Stimulated activated CD4-positive, alpha-beta T cell treated with anti-CD3 and anti-CD28 coated beads, Interleukin-2, amount 100 ng/mL, for 48 hours (primary cell): Measurements from ENCODE around the gene NOL12.
"Not testable (repeated sequence)": the region's sequence is repeated elsewhere in the genome, so short reads cannot be mapped to it uniquely, and the experiment has no call there.

Experiments used
- DNase-seq, 2 donors: peaks; one replicate each; pipeline ENCODE4 v3.0.0-alpha.2; 2020

Gene NOL12

DNA sequence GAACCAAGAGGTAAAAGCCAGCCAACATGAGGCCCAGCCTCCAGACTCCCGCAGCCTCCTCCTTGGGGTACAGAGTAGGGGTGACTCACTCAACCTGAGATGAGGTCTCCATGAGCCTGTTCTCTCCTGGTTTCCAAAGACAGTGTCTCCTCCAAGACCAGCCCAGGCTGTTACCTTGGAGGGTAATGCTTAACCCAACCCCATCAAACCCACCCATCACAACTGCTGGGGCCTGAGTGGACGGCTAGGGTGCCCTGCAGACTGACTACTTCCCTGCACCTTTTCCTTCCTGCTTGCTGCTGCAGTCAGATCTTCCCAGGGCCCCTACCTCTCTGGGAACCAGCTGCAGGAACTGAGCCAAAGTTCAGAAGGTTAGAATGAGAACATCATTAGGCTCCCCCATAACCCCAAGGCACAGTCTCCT, 5.1 kb upstream of the NOL12 start:
- no peak for DNase-seq

DNA sequence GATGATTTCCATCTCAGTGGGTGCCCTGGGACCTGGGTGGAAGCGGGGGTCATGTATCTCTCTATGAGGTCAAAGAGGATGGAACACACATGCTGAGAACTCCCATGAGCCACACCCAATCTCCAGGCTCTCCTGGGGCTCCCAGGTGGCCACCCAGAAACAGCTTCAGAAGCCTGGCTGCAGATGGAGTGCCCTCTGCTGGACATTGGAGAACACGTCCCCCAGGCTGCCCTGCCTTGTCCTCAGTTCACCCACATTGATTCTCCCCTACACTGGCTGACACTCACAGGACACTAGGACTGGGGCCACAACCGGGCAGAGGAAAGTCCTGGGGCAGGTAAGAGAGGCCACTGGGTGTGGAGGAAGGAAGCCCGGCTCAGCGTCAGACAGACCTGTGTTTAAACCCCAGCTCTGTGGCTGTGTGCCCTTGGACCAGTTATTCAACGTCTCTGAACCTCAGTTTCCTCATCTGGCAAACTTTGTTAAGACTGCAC, 4.5 kb upstream of the NOL12 start:
- DNase-seq = peak; percentile 70 to 78

DNA sequence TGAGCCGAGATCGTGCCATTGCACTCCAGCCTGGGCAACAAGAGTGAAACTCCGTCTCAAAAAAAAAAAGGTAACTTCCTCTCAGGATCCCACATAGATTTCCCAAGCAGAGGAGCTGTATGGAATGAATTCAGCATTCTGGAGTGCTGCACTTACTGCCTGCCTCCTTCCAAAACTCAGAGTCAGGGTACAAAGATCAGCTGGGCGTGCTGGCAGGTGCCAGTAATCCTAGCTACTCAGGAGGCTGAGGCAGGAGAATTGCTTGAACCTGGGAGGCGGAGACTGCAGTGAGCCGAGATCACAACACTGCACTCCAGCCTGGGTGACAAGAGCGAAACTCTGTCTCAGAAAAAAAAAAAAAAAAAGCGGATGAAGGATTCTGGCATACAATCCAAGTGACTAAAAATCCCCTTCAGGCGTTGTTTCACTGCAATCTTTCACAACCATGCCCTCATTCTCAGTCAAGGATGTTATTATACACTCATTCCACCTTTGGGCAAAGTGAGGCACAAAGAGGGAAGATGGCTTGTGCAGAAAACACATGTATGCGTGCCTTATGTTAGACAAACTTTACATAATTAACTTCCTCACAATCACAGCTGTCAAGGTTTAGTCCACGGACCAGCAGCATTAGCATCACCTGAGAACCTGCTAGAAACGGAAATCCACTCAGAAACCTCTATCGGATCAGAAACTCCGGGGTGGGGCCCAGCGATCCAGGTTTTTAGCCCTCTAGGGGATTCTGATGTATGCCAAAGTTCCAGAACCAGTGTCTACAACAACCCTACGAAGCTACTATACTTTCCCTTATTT, 1.1 kb upstream of the NOL12 start:
- DNase-seq = no peak

DNA sequence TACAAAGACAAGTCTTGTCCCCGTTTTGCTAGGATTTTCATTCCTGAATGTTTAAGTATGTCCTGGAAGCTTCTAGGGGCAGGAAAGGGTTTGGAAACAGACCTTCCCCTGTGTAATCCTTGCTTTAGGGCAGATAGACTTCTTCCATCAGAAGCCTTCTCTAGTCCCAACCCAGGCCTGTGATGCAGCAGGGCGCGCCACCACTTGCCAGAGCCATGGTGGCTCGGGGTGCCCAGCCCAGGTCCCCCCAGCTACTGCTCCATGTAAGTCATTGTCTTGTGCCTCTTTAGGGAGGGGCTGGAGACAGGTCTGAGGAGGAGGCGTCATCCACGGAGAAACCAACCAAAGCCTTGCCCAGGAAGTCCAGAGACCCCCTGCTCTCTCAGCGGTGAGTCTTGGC, 4.3 kb downstream of the NOL12 start:
- no peak for DNase-seq

DNA sequence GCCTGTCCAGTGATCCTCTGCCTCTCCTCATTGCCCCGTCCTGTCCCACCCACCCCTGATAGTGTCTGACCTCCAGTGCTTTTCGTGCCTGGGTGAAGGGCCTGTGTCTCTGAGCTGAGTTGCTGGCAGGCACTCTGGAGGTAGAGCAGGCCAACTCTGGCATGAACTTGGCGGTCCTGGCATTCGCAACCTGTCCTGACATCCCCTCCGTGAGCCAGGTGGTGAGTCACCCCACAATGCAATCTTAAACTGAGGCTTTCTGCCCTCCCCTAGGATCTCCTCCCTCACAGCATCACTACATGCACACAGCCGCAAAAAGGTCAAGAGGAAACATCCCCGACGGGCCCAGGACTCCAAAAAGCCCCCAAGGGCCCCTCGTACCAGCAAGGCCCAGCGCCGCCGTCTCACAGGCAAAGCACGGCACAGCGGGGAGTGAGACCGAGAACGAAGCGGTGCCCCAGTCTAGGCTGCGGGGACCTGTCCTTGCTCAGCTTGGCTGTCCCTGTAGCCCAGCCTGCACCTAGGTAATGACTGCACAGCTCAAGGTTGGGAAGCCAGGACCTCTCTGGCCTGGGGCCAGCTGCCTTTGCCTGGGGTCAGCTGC, 4.9 kb downstream of the NOL12 start:
- no peak for DNase-seq

DNA sequence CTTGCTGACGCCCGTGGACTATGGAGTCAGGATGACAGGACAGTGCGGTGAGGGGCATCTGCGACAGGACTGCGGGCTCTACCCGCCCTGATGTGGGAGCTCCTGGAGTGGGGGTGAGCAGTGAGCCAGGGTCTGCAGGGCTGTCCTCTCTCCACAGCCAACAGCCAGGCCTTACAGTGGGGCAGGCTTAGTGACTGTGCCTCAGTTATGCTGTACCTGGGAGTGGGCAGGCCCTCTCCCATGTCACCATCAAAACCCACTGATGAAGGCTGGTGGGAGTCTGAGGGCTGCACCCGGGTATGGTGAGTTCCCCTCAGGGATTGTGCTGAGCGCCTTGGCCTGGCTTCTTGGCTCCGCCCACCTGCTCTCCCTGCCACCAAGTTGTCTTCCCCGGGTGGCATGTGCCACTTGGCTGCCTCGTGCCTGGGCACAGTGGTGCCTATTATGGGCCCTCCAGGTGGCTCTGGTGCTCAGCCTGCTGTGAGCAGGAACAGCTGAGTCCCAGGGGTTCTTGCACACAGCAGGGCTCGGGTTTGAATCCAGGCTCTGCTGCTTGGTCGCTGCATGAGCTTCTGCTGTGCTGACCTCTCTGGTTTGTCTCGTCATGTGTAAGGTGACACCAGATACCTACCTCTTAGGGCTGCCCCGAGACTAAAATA, 6.6 kb downstream of the NOL12 start:
- no peak for DNase-seq

DNA sequence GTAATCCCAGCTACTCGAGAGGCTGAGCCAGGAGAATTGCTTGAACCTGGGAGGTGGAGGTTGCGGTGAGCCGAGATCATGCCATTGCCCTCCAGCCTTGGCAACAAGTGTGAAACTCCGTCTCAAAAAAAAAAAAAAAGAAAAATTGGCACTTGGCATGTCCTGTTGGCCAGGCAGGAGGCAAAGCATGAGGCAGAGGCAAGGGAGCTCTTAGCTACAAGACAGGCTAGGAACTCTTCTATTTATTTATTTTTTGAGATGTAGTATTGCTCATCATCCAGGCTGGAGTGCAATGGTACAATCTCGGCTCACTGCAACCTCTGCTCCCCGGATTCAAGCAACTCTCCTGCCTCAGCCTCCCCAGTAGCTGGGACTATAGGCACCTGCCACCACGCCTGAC, 8.0 kb downstream of the NOL12 start:
- not testable (repeated sequence) for DNase-seq

DNA sequence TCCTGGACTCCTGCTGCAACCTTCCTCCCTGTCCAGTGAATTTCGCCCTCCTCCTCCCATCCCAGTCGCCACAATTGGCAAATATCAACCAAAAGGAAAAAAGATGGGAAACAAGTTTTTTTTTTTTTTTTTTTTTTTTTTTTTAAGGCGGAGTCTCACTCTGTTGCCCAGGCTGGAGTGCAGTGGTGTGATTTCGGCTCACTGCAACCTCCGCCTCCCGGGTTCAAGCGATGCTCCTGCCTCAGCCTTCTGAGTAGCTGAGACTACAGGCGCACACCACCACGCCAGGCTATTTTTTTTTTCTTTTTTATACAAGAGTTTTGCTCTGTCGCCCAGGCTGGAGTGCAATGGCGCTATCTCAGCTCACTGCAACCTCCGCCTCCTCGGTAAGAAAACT, 10.1 kb downstream of the NOL12 start:
- not testable (repeated sequence) for DNase-seq

DNA sequence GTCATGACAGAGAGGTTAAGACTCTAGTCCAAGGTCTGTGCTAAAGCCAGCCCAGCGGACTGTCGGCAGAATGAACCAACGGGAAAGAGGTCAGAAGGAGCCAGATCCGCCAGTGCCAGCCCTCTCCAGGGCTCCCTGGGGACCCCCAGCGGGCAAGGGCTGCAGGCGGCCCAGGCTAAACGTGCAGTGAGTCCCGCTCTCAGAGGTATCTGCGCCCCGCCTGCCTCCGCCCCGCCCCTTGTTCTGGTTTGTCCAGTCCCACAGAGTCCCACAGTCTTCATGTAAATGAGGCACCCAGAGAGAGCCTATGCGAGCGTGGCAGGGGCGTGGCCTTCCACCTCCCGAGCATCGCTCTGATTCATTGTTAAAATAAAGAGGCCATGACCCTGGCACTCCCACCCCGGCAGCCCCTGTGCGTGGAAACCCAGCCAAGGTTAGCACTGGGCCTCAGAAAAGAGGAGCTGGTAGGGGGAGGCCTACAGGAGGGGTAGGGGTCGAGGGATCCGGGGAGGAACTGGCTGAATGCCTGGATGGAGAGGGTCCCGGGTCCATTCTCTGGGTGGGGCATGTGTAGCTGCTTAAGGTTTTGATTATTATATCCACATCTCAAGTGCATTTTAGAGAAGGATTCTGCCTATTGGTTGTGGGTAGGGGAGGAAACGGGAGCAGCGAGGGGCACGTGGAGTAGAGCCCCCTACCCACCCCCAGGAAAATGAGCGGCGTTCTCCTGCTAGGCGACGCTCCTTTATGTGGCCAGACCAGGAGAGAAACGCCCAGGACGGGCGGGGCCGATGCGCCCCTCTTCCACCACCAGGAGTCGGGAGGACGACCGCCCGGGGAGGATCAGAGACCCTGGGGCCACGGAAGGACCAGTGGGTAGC, 10.8 kb downstream of the NOL12 start, which contains the start of gene TRIOBP:
Gene TRIOBP (plus strand): TSS at position 392 of the 881 bp plus-strand sequence. CDS start 4,318 bp downstream, outside the sequence.
- peak; percentile 77 to 82 for DNase-seq

DNA sequence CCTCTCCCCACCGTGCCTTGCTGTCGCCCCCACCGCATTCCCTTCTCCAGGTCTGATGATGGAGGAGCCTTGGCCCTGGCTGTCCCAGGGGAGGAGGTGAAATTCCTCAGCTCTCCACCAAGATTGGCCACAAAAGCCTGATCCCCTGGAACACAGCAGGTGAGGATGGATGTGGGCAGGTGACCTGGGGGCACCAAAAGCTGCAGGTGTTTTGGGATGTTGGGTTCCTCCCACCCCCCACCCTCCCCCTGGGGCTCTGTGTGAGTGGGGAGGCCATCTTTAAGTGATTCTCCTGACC, 11.3 kb downstream of the NOL12 start:
- no peak for DNase-seq

DNA sequence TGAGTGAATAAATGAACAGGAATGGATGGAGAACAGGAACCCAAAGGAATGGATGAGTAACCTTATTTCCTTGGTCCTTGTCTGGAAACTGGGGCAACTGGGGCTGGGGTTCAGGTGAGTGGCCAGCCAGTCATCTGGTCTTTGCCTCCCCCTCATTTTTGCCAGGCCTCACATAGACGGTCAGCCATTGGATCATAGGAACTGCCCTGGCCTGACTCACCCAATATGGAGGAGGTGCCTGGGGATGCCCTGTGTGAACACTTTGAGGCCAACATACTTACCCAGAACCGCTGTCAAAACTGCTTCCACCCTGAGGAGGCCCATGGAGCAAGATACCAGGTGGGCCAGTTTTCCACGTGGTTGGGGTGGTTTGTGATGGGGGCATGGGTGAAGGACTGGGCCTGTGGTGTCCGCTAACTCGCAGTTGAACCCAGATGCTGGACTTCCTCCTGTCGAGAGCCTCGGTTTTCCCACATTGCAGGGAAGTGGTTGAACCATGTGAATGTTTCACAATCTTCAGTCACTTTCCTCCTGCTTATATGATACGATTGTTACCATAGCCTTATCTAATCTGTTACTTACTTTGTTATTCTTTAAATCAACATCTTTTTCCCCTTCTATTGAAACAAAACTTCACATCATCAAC, 15.1 kb downstream of the NOL12 start:
- DNase-seq = no peak

DNA sequence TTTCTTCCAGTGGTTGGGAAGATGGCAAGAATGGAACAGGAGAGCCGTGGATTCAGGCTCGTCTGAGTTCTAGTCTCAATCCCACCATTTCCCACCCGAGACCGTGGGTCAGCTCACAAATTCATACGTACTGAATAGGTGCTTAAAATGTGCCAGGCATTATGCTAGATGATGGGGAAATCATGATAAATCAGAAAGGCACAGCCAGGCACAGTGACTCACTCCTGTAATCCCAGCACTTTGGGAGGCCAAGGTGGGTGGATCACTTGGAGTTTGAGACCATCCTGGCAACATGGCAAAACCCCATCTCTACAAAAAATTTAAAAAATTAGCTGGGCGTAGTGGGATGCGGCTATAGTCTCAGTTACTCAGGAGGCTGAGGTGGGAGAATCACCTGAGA, 17.8 kb downstream of the NOL12 start:
- DNase-seq = no peak

DNA sequence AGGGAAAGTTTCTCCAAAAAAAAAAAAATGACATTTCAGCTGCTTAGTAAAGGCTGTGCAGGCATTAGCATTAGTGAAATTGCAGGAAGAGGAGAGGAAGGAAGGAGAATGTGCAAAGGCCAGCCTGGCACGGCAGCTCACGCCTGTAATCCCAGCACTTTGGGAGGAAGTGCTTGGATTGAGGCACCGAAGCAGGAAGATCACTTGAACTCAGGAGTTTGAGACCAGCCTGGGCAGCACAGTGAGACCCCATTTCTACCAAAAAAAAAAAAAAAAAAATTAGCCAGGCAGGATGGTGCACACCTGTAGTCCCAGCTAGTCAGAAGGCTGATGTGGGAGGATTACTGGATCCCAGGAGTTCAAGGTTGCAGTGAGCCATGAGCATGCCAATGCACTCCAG, 18.5 kb downstream of the NOL12 start:
- no peak for DNase-seq

DNA sequence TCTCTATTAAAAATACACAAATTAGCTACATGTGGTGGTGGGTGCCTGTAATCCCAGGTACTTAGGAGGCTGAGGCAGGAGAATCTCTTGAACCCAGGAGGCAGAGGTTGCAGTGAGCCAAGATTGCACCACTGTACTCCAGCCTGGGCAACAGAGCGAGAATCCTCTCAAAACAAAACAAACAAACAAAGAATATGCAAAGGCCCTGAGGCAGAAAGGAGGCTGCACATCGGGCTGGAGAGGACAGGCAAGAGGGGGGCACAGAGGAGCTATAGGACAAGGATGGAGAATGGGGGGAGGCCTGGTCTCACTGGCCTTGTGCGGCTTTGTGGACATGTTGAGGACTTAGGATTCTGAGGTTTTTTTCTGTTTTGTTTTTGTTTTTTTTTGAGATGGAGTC, 19.1 kb downstream of the NOL12 start:
- no peak for DNase-seq

DNA sequence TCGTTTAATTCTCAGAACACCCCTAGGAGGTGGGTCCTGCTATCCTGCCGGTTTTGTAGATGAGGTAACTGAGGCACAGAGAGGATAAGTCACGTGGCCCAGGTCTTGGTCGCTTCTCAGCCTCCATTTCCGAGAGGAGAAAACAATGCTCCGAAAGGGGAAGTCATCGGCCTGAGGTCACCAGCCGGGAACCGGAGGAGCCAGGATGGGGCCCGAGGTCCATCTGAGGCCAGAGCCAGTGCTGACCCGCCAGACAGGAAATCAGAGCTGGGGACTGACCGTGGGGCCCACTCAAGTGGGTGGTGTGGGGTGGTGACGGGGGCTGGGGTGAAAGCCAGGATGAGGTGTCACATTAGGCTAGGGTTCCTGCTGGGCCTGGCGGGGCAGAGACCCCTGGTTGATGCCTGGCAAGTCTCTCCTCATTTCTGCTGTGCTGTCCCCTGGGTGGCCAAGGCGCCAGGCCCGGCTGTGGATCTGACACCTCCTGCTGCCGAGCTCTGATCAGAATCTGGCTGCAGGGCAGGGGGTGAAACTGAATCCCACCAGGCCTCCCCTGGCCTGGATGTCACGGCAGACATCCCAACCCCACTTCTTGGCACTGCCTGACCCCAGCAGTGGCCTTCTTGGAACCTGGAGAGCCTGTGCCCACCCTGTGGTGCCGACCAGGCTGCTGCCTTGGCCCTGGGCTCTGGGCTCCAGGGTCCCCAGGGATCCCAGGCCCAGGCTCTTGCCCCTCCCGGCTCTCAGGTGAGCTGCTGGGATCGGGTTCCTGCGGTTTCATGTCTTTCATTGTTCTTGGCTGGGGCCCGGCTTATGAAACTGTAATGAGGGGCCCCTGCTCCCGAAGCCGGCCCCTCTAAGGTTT, 22.7 kb downstream of the NOL12 start:
- DNase-seq = no peak

DNA sequence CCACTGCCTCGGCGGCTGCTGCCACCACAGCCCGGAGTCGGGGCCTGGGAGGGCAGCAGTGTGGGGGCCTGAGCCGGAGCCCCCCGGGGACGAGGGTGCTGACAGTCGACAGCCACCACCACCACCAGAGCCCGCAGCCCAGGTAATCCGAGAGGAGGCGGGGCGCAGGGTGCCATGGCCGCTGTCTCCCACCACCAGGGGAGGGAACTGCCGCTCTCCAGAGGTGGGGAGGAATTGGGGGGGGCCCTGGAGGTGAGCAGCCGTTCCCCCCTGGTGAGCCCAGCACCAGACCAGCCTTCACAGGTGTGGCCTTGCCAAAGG, 23.3 kb downstream of the NOL12 start:
- no peak for DNase-seq

DNA sequence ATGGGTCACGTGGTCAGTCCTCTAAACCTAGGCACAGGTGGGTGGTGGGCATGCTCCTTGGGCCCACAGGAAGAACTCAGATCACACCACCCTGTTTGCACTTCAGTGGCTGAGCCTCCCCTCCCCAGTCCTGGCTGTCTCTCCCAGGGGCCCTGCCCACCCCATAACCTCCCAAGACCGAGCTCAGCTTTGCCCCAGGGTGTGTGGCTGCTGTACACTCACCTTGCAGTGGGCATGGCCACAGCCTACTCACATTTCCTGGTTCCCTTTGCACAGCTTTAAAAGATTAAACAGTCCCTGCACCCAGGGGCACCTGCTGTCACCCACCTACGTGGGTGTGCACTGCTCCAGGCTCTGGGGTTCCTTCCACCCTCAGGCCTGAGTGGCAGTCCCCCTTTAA, 24.5 kb downstream of the NOL12 start:
- DNase-seq = no peak

DNA sequence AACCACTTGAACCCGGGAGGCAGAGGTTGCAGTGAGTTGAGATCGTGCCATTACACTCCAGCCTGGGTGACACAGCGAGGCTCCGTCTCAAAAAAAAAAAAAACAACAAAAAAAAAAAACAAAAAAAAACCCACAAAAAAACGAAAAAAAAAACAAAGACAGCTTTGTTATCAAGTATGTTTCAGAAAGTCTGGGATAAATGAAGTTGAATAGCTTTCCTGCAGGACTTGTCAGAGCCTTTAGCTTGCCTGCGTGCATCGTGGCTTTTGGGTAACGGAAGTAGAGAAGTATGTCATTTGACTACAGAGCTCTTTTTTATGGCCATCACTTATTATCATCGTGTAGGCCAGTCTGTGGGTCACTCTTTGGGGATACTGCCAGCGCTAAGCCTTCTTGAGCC, 25.3 kb downstream of the NOL12 start:
- no peak for DNase-seq

DNA sequence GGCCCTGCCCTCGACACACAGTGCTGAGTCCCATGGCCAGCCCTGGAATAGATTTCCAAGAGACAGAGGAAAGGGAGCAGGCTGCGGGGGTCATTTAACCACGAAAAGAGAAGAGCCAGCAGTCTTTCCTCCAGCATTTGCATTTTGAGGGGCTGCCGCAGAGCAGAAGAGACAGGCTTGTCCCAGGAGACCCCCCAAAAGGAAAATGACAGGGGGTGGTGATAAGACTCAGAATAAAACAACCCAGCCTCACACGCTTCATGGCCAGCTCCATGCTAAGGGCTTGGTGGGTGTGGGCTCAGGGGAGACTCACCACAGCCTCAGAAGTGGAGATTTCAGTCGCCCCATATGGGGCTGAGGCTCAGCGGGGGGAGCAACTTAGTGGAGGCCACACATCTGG, 27.6 kb downstream of the NOL12 start:
- no peak for DNase-seq

DNA sequence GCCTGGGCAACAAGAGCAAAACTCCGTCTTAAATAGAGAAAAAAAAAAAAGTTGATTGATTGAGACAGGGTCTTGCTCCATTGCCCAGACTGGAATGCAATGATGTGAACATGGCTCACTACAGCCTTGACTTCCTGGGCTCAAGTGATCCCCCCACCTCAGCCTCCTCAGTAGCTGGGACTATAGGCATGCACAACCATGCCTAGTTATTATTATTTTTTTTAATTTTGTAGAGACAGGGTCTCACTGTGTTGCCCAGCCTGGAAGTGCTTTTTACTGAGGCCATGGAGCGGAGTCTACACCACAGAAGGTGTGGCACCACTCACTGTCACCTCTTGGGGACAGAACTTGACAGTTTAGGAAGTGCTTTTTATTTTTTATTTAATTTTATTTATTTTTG, 28.5 kb downstream of the NOL12 start:
- no peak for DNase-seq

DNA sequence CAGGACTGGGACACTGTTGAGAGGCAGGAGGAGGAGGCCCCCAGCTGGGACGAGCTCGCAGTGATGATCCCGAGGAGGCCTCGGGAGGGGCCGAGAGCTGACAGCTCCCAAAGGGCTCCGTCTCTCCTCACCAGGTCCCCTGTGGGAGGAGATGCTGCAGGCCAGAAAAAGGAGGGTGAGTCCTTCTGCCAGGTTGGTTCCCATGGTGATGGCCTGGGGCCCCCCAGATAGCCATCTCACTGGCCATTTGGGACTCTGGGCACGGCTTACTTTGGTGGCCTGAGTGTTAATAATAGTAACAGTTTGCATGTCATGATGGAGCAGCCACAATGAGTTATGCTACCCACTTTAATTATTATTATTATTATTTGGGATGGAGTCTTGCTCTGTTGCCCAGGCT, 29.6 kb downstream of the NOL12 start:
- DNase-seq = no peak

DNA sequence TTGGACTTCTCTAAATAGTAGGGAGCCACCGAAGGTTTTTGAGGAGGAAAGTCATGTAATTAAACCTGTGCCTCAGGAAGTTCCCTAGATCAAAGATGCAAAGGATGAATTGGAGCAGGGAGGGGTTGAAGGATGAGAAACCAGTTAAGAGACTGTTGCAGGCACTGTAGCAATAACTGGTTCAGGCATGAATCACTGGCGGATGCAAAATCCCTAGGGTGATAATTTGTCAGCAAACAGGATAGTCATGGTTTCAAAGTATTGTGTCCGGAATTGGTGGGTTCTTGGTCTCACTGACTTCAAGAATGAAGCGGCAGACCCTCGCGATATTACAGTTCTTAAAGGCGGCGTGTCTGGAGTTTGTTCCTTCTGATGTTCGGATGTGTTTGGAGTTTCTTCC, 30.6 kb downstream of the NOL12 start:
- no peak for DNase-seq
